GM21786 (cell line): ENCODE data around the gene SIGLEC12.
"Not testable (repeated sequence)": the region's sequence is repeated elsewhere in the genome, so short reads cannot be mapped to it uniquely, and the experiment has no call there.

Source experiments
- ATAC-seq: cut with Tn5 transposase; IDR thresholded peaks from one replicate; pipeline ENCODE4 v1.9.1; 2021; ENCODE audit not compliant: unreplicated experiment

SIGLEC12 gene

DNA sequence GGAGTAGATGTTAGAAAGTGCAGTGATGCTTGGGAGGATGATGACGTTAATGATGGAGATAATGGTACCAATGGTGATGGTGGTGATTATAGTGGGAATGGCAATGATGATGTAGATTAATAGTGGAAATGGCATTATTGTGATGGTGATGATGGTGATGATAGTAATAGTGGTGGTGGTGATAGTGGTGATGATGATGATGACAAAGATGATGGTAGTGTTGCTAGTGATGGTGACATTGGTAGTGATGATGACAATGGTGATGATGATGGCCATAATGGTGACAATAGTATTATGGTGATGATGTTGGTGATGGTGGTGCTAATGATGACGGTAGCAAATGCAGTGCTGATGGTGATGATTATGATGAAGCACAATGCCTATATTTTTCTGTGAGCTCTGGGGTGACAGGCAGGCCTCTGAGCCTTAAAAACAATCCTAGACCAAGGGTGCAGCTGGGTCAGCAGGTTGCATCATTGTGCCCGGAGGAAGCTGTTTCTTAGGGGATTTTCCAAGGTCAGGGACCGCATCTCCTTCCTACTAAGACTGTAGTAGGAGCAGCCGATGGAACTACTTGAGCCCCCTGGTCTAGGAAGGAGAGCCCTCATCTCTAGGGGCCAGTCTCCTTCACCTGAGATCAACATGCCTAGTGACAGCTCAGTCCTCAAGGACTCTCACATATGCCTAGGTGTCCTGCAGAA lies 15.5 kb downstream of the SIGLEC12 start:
- no peak for ATAC-seq

GRCh38 chr19:51480590-51480989 lies 21.0 kb downstream of the SIGLEC12 start:
- no peak for ATAC-seq

DNA sequence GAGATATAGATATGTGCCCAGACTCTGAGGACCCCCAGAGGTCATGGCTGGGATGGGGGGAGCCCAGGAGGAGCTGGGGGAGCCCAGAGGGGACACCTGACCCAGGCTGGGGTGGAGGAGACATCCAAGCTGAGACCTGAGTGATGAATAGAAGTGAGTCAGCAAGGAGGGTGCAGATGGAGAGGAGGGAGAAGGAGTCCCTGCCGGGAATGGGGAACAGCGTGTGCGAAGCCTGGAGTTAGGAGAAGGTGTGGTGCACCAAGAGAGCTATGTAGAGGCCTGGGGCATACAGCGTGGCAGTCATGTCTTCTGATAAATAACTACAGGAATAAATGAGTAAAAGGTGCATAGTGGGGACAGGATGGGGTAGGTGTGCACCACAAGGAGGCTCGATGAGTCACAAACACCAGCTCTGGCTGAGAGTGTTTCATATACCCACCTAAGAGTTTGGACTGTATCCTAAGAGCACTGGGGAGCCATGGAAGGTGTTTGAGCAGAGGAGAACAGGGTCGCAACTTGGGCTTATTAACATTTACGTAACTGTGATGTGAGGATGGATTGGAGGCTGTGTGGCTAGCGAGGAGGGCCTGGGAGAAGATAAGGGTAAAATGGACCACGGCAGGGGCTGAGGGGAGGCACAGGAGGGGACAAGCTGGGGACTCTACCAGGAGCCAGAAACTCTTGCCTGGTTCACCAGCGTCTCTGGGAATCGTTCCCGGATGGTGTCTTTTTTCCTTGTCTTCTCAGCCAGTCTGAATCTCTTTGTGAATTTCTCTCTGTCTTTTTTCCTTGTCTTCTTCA lies 21.9 kb downstream of the SIGLEC12 start:
- ATAC-seq = no peak

- no peak for ATAC-seq
Observed at GRCh38 chr19:51478381-51479234, 23.0 kb downstream of the SIGLEC12 start, which contains the start of gene CEACAM18. CEACAM18 (plus strand) TSS chr19:51478539.

- ATAC-seq = no peak
Observed at GRCh38 chr19:51477344-51477743, 24.3 kb downstream of the SIGLEC12 start.

DNA sequence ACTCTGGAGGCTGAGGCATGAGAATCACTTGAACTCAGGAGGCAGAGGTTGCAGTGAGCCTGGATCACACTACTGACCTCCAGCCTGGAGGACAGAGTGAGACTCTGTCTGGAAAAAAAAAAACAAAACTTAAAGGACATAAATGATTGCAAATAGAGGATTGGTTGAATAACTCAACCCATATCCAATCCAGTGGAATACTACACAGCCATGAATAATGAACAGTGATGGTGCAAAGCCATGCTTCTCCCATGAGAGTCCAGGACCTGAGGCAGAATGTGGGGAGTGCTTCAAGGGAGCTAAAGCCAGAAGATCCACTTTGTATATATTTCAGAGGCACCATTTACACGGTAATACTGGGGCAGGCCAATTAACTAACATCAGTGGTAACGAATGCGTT lies 25.4 kb downstream of the SIGLEC12 start:
- no peak for ATAC-seq

DNA sequence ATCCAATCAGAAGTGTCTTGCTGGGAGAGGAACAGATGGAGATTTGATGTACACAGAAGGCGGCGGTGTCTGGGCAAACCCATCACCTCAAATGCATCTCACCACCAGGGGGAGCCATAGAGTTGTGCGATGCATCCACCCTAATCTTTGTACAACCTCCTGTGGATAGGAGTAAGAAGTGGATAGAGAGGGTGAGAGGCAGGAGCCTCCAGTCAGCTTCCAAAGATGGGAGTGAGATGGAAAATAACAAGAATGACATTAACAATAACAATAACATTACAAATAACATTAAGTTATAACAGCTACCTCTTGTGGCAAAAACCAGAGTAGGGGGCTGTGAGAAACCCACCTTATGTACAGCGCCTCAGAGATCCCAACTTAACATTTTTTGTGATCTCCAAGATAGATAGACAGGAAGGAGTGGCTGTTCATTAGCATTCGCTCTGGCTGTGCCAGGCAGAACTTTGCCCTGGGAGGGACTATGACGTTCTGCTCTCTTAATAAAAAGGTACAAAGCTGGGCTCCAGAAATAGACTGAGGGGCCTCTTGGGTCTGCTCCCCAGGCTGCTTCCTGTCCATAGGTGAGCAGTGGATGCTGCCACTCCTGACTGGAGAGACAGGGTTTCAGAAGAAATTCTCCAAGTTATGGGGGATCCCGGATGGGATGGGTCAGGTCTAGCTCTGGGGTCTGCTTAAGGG lies 28.4 kb downstream of the SIGLEC12 start:
- ATAC-seq = no peak

GRCh38 chr19:51472607-51473006 lies 29.0 kb downstream of the SIGLEC12 start:
- ATAC-seq = no peak

DNA sequence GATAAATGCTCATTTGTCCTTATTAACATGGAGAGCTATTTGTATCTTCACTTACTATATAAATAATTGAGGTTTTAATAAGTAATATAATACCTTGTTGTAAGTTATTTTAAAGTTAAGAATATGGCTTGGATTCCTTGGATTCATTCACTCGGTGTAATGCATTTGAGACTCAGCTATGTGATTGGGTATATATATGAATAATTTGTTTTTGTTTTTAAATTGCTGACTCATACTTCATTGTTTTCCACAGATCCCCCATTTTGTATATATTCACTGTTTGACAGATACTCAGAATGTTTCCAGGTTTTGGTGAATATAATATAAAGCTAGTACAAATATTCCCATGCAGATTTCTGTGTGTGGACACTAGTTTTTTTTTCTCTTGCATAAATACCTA lies 30.1 kb downstream of the SIGLEC12 start:
- no peak for ATAC-seq

- no peak for ATAC-seq
Observed at GRCh38 chr19:51470966-51471365, 30.6 kb downstream of the SIGLEC12 start.

DNA sequence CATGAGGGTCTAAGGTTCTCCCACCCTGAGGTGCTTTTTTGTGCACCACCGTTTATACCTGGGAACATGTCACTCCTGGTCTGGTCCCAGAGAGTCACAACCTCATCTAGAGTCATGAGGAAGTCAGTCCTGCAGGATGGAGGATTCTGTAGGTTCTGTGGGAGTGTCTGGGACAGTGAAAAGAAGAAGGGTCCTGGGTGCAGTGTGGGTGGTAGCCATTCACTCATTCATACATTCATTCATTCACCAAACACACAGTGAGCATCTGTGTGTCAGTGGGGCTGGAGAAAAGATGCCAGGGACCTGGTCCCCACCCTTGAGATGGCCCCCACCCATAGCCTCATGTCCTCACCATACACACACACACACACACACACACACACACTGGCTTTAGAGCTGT lies 32.0 kb downstream of the SIGLEC12 start:
- no peak for ATAC-seq

DNA sequence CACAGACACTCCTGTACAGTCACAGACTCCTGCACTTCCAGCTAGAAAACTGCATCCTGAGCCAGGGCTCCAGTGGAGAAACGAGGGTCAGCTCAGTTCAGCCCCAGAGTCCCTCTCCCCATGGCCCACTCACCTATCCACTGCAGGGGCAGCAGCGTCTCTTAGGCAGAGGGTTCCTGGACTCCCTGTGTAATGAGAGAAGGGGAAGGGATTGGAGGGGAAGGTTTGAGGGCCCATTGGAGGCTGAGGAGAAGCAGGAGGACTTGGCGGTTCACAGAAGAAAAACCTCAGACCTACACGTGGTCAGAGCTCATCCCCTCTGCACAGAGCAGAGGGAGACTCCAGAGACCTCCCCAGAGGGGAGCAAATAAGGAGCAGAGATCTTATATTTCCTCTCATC lies 32.4 kb downstream of the SIGLEC12 start:
- ATAC-seq = no peak

GRCh38 chr19:51468545-51468920 lies 33.1 kb downstream of the SIGLEC12 start:
- ATAC-seq = no peak

DNA sequence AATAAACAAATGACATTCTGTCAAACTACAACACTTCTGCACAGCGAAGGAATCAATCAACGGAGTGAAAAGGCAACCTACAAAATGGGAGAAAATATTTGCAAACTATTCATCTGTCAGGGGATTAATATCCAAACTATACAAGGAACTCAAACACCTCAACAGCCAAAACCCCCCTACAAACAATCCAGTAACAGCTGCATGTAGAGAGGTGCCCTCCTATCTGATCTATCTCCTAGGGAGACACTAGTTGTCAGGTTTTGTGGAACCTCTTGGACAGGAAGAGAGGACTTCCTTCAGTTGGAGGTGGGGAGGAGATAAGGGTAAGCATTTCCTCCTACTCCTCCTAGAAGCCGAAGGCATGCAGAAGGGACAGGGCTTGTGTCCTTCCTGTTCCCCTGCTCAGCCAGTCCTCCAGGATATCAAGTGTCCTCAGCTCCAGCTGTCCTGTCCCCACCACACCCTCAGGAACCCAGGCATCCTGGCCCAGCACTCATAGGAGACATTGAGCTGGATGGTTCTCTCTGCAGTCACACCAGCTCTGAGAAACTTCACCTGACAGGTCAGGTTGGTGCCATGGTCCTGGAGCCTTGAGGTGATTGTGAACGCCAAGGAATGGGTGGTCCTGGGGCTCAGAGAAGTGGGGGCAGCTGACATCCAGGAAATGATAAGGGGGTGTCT lies 33.6 kb downstream of the SIGLEC12 start:
- ATAC-seq = no peak

GRCh38 chr19:51466723-51467122 lies 34.9 kb downstream of the SIGLEC12 start:
- no peak for ATAC-seq

DNA sequence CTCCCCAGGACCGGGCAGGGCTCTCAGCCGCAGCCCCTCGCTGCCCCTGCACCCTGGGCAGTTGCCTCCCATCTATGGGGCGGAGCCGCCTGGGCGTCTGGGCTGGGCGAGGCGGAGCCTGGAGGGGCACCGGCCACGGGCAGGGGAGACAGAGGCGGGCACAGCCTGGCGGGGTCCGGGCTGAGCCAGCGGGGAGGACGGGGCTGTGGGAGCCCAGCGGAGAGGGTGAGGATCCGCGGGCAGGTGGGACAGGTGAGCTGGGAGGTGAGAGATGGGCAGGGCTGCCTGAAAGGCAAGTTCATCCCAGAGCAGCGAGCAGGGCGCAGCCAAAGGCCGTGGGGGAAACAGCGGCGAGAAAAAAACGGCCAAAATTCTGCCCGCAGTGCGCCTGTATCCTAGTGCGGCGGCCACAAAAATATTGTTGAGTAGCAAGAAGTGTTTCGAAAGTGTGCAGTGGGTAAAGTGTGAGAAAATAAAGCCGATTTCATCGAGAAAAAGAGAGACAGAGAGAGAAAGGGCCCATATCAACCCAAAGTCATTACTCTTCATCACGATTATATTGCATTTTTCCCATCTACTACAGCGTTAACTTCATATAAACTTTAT lies 37.5 kb downstream of the SIGLEC12 start:
- ATAC-seq = not testable (repeated sequence)

- no peak for ATAC-seq
Observed at GRCh38 chr19:51462681-51463080, 38.9 kb downstream of the SIGLEC12 start.

- no peak for ATAC-seq
Observed at GRCh38 chr19:51462276-51462675, 39.3 kb downstream of the SIGLEC12 start.

DNA sequence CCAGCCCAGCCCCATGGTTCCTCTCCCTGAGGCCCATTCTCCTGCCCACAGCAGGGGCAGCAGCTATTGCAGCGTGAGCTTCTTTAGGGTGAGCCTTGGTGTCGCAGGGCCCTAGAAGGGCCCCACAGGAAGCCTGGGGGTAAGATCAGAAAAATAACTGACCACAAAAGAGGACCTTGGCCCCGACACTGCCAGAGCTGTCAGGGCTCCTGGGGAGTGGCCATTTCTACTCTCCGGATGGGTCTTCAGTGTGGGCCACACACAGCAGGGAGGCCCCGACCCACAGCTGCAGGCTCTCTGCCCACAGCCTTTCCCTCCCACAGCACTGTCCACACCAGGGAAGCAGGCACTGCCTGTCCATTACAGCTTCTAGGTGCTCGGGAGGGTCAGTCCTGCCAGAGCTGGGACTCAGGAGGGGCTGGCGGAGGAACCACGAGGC lies 39.9 kb downstream of the SIGLEC12 start:
- ATAC-seq = no peak
